Glomerular visceral epithelial cell (primary cell): Measurements from ENCODE around the gene GPR173.
A peak's percentile ranks its signal among the peaks of the same experiment; 100 is the strongest.

Experiments used
- DNase-seq: peaks from one replicate; pipeline ENCODE4 v3.0.0-alpha.2; 2016; ENCODE audit errors: extremely low spot score

GPR173 gene

DNA sequence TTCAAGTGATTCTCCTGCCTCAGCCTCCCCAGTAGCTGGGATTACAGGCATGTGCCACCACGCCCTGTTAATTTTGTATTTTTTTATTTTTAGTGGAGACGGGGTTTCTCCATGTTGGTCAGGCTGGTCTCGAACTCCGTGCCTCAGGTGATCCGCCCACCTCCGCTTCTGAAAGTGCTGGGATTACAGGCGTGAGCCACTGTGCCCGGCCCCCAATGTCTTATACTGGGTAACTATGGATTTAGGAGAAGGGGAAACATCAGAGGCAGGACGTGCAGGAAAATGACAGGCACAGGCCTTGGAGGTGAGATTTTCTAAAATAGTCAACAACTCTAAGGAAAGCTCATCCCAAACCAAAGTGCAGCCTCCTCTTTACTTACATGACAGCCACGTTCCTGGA, 22.5 kb downstream of the GPR173 start:
- DNase-seq: no peak

DNA sequence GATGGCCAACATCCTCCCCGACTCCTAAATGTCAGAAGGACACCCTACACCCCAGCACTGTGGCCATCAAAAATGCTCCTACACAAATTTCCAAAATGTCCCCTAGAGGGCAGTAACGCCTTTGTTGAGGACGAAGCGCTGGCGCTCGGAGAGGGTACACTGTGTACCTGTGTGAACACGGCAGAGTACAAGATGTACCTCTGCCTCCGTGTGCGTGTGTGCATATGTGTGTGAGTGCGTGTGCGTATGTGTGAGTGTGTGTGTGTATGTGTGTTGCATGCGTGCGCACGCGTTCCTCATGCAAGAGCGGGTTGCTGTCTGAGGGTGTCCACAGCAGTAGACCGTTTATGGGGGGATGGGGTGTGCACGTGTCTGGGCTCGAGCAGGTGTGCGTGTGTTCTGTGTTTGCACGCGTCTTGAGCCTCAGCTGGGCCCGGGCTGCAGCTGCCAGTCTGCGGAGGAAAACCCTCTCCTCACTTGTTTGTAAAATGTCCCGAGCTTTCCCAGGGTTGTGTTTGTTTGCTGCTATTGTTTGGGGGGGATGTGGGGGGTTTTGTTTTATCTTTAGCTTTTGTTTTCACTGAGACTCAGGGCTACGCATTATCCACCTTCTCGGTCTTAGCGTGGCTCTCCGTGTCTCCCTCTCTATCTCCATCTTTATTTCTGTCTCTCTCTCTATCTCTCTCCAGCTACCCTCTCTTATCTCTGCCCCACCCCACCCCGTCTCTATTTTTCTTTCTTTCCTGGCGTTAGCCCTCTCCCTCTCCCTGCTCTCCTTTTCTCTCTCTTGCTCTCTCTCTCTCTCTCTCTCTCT, 23.2 kb downstream of the GPR173 start:
- peak; percentile 60 for DNase-seq

DNA sequence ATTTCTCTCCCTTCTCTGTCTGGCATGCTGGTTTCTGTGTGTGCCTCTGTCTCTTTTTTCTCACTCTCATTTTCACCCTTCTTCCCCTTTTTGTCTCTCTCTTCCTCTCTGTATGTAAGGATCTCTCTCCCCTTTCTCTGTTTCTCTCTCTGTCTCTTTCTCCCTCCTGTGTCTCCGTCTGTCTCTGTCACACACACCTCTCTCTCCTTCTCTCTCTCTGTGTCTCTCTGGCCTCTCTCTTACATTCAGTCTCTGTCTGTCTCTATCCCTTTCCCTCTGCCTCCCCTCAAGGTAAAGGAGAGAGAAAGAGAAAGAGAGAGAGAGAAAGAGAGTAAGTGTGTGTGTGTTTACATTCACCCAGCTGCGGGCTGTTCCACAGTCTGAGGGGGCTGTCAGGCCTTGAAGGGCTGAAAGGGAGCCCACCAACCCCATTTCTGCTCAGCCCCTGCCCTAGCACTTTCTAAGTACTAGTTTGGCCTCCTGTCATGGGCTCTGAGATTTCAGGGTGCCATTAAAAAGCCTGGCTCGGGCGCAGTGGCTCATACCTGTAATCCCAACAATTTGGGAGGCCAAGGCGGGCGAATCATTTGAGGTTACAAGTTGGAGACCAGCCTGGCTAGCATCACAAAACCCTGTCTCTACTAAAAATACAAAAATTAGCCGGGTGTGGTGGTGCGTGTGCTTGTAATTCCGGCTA, 24.0 kb downstream of the GPR173 start:
- no peak for DNase-seq

DNA sequence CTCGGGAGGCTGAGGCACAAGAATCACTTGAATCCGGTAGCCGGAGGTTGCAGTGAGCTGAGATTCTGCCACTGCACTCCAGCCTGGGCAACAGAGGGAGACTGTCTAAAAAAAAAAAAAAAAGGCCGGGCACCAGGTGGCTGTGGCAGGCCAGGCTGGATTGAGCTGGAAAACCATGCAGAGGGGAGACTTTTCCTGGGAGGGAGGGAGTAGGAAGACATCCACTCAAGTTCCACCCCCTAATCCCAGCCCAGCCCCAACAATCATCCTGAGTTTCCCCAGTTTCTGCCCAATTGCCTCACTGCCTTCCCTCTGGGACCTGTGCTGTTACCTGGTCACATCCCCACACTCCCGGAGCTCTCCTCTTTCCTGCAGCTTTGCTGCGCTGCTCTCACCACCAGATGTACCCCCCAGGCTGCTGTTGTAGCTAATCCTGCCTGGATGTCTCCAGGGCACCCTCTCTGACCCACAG, 24.6 kb downstream of the GPR173 start:
- DNase-seq: no peak

DNA sequence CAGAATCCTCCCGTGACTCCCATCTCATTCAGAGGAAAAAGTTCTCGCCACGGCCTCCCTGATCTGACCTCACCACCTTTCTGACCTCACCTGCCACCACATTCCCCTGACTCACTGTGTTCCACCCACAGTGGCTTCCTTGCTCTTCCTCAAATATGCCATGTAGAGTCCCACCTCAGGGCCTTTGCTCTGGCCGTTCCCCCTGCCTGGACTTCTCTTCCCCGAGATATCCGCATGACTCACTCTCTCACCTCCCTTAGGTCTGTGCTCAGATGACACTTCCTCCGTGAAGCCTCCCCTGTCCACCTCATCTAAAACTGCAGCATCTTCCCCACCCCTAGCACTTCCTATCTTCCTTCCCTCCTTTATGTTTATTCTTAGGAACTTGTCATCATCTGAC, 26.4 kb downstream of the GPR173 start:
- no peak for DNase-seq

DNA sequence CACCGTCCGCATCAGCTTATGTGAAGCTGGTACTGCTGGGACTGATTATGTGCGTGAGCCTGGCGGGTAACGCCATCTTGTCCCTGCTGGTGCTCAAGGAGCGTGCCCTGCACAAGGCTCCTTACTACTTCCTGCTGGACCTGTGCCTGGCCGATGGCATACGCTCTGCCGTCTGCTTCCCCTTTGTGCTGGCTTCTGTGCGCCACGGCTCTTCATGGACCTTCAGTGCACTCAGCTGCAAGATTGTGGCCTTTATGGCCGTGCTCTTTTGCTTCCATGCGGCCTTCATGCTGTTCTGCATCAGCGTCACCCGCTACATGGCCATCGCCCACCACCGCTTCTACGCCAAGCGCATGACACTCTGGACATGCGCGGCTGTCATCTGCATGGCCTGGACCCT, 28.1 kb downstream of the GPR173 start:
- no peak for DNase-seq

DNA sequence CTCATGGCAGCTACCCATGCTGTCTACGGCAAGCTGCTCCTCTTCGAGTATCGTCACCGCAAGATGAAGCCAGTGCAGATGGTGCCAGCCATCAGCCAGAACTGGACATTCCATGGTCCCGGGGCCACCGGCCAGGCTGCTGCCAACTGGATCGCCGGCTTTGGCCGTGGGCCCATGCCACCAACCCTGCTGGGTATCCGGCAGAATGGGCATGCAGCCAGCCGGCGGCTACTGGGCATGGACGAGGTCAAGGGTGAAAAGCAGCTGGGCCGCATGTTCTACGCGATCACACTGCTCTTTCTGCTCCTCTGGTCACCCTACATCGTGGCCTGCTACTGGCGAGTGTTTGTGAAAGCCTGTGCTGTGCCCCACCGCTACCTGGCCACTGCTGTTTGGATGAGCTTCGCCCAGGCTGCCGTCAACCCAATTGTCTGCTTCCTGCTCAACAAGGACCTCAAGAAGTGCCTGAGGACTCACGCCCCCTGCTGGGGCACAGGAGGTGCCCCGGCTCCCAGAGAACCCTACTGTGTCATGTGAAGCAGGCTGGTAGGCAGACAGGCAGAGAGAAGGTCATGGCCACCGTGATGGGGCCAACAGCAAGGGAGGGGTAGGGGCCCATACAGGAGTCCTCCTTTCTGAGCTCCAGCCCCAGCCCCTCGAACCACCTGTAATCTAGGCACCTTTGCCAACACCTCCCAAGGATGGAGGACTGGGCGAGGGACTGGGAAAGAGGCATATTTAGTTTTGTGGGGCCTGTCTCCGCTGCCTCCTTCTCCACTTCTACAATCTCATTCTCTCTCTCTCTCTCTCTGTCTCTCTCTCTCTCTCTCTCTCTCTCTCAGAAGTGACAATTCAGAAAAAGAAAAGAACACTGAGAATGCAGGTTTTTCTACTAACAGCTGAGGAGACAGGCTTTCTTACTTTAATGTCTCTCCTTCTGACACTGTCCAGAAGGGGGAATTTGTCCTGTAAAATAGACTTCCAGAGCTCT, 28.9 kb downstream of the GPR173 start:
- DNase-seq: no peak

DNA sequence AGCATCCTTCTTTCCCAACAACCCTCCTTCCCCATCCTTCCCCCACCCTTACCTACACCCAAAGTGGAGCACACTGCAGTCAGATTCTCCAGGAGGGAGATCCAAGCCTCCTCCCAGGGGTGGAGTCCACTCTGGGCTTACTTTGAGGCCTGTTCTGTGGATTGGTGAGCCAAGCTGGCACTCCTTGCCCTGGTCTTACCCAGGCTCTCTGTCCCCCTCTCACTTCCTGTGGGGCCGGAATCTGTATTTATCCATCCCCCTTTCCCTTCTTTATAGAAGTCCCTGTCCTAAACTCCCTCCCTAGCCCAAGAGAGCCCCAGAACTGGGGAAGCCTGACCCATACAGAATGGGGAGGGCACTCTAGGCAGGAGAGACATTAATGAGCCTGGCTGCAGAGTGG, 30.4 kb downstream of the GPR173 start:
- no peak for DNase-seq

DNA sequence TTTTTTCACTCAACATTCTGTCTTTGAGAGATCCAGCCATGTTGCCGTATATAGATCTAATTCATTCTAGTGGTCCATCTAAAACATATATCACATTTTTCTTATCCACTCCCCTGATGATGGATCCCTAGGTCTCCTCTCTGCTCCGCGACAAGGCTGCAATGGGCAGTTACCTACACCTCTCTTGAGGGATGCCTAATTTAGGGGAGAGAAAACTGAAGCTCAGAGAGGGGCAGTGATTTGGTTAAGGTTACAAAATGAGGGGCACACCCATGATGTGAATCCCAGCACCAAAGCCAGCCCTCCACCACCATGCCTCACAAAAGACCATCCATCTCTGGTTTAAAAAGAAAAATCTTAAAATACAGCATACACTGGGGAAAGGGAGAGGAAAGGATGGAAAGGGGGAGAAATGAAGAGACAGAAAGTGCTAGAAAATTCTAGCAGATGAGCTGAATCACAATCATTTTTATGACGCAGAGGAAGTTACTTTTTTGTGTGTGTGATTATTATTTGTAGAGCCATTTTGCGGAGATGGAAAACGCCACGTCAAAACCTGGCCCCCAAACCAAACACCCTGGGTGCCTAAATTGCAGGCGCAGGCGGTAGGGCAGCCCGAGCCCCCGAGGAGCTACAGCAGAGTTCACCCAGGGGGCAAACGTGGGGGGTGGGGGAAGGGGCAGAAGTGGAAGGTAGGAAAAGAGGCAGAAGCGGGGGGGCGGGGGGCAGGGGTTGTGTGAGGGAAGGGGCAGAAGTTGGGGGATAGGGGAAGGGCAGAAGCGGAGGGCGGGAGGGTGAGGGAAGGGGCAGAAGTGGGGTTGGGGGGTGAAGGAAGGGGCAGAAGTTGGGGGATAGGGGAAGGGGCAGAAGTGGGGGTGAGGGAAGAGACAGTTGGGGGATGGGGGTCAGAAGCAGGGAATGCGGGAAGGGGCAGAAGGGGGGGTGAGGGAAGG, 32.3 kb downstream of the GPR173 start:
- DNase-seq: no peak

DNA sequence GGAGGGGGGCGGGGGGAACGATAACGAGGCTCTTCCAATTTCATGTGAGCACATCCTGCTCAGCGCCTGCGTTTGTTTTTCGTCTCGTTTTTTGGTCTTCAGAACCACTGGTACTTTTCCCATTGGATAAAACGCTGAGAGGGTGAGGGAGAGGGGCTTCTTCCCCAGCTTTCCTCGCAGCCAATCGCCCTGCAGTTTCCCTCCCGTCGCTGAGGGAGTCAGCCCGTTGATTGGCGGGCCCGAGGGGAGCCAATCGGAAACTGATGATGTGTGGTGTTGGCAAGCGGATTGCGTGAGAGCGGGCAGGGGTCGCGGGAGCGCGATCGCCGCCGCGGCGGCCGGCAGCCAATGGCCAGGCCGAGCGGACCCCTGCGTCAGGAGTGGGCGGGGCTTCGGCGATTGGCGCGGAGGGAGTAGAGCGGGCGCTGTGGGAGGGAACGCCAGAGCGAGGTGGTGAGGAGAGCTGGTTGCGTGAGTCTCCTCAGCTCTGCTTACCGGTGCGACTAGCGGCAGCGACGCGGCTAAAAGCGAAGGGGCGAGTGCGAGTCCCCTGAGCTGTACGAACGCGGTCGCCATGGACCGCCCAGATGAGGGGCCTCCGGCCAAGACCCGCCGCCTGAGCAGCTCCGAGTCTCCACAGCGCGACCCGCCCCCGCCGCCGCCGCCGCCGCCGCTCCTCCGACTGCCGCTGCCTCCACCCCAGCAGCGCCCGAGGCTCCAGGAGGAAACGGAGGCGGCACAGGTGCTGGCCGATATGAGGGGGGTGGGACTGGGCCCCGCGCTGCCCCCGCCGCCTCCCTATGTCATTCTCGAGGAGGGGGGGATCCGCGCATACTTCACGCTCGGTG, 33.6 kb downstream of the GPR173 start, which contains the start of gene TSPYL2:
TSS of gene TSPYL2 (plus strand) at position 443 of the 848 bp plus-strand sequence. CDS start at position 575, 132 bp downstream.
- peak; percentile 94 for DNase-seq

DNA sequence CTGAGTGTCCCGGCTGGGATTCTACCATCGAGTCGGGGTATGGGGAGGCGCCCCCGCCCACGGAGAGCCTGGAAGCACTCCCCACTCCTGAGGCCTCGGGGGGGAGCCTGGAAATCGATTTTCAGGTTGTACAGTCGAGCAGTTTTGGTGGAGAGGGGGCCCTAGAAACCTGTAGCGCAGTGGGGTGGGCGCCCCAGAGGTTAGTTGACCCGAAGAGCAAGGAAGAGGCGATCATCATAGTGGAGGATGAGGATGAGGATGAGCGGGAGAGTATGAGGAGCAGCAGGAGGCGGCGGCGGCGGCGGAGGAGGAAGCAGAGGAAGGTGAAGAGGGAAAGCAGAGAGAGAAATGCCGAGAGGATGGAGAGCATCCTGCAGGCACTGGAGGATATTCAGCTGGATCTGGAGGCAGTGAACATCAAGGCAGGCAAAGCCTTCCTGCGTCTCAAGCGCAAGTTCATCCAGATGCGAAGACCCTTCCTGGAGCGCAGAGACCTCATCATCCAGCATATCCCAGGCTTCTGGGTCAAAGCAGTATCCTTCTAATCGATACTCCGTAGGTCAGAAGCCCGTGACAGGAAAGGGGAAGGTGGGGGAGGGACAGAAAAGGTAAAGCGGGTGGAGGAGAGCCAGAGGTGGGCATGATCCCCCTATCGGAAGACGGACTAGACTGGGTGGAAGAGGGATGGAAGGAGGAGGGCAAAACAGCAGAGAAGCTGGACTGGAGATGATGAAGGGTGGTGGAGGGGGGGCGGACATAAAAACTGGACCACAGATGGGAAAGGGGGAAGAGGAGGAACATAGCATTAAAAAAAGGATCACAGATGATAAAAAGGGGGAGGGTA, 34.4 kb downstream of the GPR173 start:
- no peak for DNase-seq

DNA sequence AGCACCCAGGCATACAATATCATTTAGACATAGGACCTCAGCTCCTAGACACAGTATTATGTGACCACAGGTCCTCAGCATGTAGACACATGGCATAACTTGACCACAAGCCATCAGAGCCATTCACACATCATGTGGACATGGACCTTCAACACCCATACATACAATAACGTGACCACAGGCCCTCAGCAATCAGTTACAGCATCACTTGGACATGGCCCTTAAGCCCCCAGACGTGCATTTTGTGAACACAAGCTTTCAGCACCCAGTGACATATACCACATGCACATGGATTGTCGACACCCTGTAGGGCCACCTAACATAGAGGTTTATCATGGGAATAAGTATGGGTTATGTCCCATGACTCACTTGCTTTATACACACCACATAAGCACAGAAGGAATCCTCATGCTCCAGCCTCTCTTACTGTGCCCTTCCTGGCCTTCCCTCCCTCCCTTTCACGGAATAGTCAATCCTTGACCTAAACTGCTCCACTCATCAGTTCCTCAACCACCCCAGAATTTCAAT, 35.5 kb downstream of the GPR173 start:
- no peak for DNase-seq

DNA sequence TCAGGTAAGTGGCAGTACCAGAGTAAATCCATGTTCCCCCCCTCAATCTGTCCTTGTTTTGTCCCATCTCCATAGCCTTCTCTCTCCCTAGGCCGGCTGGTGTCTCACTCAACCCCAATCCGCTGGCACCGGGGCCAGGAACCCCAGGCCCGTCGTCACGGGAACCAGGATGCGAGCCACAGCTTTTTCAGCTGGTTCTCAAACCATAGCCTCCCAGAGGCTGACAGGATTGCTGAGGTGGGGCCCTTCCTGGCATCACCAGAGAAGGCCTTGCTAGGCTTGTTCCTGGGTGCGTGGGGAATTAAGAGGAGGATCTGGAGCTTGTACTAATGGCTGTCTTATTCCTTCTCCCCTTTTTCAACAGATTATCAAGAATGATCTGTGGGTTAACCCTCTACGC, 36.3 kb downstream of the GPR173 start:
- DNase-seq: no peak

DNA sequence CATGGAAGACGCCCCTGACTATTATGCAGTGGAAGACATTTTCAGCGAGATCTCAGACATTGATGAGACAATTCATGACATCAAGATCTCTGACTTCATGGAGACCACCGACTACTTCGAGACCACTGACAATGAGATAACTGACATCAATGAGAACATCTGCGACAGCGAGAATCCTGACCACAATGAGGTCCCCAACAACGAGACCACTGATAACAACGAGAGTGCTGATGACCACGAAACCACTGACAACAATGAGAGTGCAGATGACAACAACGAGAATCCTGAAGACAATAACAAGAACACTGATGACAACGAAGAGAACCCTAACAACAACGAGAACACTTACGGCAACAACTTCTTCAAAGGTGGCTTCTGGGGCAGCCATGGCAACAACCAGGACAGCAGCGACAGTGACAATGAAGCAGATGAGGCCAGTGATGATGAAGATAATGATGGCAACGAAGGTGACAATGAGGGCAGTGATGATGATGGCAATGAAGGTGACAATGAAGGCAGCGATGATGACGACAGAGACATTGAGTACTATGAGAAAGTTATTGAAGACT, 37.2 kb downstream of the GPR173 start:
- DNase-seq: no peak

DNA sequence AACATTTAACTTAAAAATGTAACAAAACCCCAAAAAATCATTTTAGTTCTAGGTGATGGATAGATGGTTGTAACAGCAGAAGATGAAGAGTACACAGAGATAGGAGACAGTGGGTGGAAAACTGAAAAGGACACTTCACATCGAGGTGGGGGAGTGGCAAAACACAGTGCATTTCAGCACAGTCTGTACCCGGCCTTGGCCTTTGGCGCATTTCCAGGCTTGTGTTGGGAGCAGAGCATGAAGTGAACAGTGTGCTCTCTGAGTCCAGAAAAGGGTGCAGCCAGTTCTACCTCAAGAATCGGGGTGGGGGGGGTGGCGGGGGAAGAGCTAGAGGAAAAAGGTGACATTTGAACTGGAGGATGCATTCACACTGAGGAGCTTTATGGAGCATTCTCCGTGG, 37.9 kb downstream of the GPR173 start:
- no peak for DNase-seq

DNA sequence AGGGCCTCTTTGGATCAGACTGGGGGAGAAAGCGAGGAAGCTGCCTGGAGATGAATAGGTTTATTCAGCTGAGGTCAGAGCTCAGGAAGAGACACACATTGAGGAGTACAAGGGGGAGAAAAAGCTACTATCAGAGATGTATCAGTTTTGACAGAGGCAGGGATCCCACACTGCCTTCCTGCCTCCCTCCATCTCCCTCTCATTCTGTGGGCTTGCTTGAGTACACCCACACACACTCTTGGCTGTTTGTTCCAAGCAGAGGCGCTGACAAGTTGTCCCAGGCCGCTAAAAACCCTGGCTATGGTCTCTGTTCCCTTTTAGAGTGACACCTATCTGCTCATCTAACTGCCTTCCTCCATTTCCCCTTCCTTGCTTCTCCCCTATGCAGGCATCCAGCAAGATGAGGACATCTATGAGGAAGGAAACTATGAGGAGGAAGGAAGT, 38.8 kb downstream of the GPR173 start:
- no peak for DNase-seq

DNA sequence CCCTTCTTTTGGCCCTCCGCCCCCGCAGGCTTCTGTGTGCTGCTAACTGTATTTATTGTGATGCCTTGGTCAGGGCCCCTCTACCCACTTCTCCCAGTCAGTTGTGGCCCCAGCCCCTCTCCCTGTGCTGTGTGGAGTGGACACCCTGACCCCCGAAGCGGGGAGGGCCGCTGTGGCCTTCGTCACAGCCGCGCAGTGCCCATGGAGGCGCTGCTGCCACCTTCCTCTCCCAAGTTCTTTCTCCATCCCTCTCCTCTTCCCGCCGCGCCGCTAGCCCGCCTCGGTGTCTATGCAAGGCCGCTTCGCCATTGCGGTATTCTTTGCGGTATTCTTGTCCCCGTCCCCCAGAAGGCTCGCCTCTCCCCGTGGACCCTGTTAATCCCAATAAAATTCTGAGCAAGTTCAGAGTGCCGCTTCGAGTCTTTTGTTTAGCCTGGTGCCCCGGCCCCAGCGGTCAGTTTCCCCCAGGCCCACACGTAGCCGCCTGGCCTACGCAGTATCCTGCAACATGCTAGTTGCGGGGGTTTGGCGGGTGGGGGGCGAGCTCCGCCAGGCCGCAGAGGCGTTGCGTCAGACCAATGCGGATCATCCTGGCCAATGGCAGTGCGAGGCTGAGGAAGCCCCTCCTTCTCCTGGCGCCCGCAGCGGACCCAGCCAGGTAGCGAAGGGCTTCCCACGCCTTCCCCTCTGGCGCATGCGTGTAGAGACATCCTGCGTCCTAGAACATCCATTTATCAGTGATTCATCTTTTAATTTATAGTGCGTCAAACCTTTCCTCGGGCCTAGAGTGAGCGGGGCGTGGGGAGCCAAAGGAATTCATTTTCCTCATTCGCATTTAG, 39.8 kb downstream of the GPR173 start:
- no peak for DNase-seq
